Activated CD8-positive, alpha-beta memory T cell treated with anti-CD3 and anti-CD28 coated beads for 36 hours (primary cell): ENCODE results near the gene EXOC4. TPM values are rescaled to one million over a fixed set of nuclear protein-coding genes. Genes with fewer than 3 reads are reported as not detected.

Source experiments
- CTCF ChIA-PET: fragments of 350-600 bp; sonication (Branson Sonifier 250); formaldehyde crosslinking; loops from one replicate; lab custom pipeline; 2021; ENCODE audit warnings: antibody characterized with exemption; lab: Charles Lee
- POLR2A ChIA-PET: fragments of 350-600 bp; sonication (Branson Sonifier 250); formaldehyde crosslinking; loops from one replicate; lab custom pipeline; 2021; ENCODE audit warnings: antibody characterized with exemption; lab: Charles Lee
- total RNA-seq, 2 experiments: library from RNA; stranded (reverse); gene quantifications; one replicate each; pipeline ENCODE4 v1.2.3, GENCODE V29; 2021

Gene EXOC4
- total RNA-seq, 2 experiments from 2014 or later = 44.2 to 51.7 TPM

- ChIA-PET CTCF (no interaction called here), POLR2A (no interaction called here)
These were observed 257.6 kb downstream of the EXOC4 start for GRCh38 chr7:133510326-133511055.

- CTCF ChIA-PET = no interaction called here
These were observed 258.4 kb downstream of the EXOC4 start for GRCh38 chr7:133511252-133511651.

GRCh38 chr7:133511708-133512107 lies 258.8 kb downstream of the EXOC4 start:
- ChIA-PET CTCF (no interaction called here), POLR2A (no interaction called here)

More at GRCh38 chr7:133511252-133511651, 258.4 kb downstream of the EXOC4 start:
- POLR2A ChIA-PET = no interaction called here

- CTCF ChIA-PET = no interaction called here
- POLR2A ChIA-PET = no interaction called here
These were observed 259.7 kb downstream of the EXOC4 start for GRCh38 chr7:133512560-133512959.

GRCh38 chr7:133513608-133514007 lies 260.7 kb downstream of the EXOC4 start:
- ChIA-PET POLR2A (no interaction called here), CTCF (no interaction called here)

- ChIA-PET CTCF (interaction anchor here (0.7 kb wide), 1 partner anchor 799 kb away, joined by 3 read pairs; no protein-coding TSS in a partner anchor), POLR2A (no interaction called here)
These were observed 261.7 kb downstream of the EXOC4 start for GRCh38 chr7:133514551-133514950.

- POLR2A ChIA-PET = no interaction called here
- CTCF ChIA-PET = no interaction called here
These were observed 264.9 kb downstream of the EXOC4 start for GRCh38 chr7:133517766-133518165.

GRCh38 chr7:133518718-133519117 lies 265.8 kb downstream of the EXOC4 start:
- ChIA-PET POLR2A (no interaction called here), CTCF (no interaction called here)

GRCh38 chr7:133520248-133520647 lies 267.4 kb downstream of the EXOC4 start:
- CTCF ChIA-PET = no interaction called here
- POLR2A ChIA-PET = no interaction called here

GRCh38 chr7:133522501-133522900 lies 269.6 kb downstream of the EXOC4 start:
- ChIA-PET CTCF (no interaction called here), POLR2A (no interaction called here)

- POLR2A ChIA-PET = no interaction called here
- CTCF ChIA-PET = no interaction called here
These were observed 275.9 kb downstream of the EXOC4 start for GRCh38 chr7:133528796-133529195.

GRCh38 chr7:133529861-133530260 lies 277.0 kb downstream of the EXOC4 start:
- POLR2A ChIA-PET = no interaction called here

GRCh38 chr7:133530682-133531081 lies 277.8 kb downstream of the EXOC4 start:
- ChIA-PET CTCF (no interaction called here), POLR2A (no interaction called here)

More at GRCh38 chr7:133529861-133530260, 277.0 kb downstream of the EXOC4 start:
- CTCF ChIA-PET = no interaction called here

- ChIA-PET CTCF (no interaction called here), POLR2A (no interaction called here)
These were observed 281.9 kb downstream of the EXOC4 start for GRCh38 chr7:133534816-133535215.

- POLR2A ChIA-PET = no interaction called here
- CTCF ChIA-PET = no interaction called here
These were observed 282.4 kb downstream of the EXOC4 start for GRCh38 chr7:133535308-133535707.

GRCh38 chr7:133536450-133536849 lies 283.6 kb downstream of the EXOC4 start:
- CTCF ChIA-PET = no interaction called here
- POLR2A ChIA-PET = no interaction called here

GRCh38 chr7:133539016-133539415 lies 286.1 kb downstream of the EXOC4 start:
- CTCF ChIA-PET = no interaction called here
- POLR2A ChIA-PET = no interaction called here

- ChIA-PET CTCF (no interaction called here), POLR2A (no interaction called here)
These were observed 287.4 kb downstream of the EXOC4 start for GRCh38 chr7:133540096-133540860.

- CTCF ChIA-PET = no interaction called here
- POLR2A ChIA-PET = no interaction called here
These were observed 289.4 kb downstream of the EXOC4 start for GRCh38 chr7:133542209-133542780.

GRCh38 chr7:133543657-133544056 lies 290.8 kb downstream of the EXOC4 start:
- ChIA-PET CTCF (no interaction called here), POLR2A (no interaction called here)

GRCh38 chr7:133545618-133546017 lies 292.7 kb downstream of the EXOC4 start:
- POLR2A ChIA-PET = no interaction called here
- CTCF ChIA-PET = no interaction called here
